ENCODE results near the gene RASAL2. TPM values are rescaled to one million over a fixed set of nuclear protein-coding genes. Genes with fewer than 3 reads are reported as not detected.
"Not testable (repeated sequence)": the region's sequence is repeated elsewhere in the genome, so short reads cannot be mapped to it uniquely, and the experiment has no call there.

RASAL2 gene
- total RNA-seq, 2 experiments from 2014 or later = not detected

- H3K36me3 Mint-ChIP-seq (ENCODE audit: low read depth) = no peaks in the 10 kb centered on the region
- no peaks in the 10 kb centered on the region for H3K4me1 Mint-ChIP-seq (ENCODE audit: low read depth)
- H3K4me3 Mint-ChIP-seq = no peak overlapping the region
- H3K27ac Mint-ChIP-seq = no peak overlapping the region
- DNase-seq = no peak
- no peaks in the 10 kb centered on the region for H3K9me3 Mint-ChIP-seq
- ChIA-PET CTCF (interaction anchor here (1.0 to 7.6 kb wide), 2 partner anchors 15 to 195 kb away, joined by 3 to 62 read pairs; no protein-coding TSS in a partner anchor), POLR2A (no interaction called here)
- H3K27me3 Mint-ChIP-seq = peaks cover 6% of the 10 kb centered on the region
- intact Hi-C loops (cut with micrococcal nuclease) = no loop called here
- TF ChIP-seq CTCF (IDR thresholded peaks at IDR 0.05) = no peak
- no peak for ATAC-seq
These were observed 213.4 kb downstream of the RASAL2 start for GRCh38 chr1:178307264-178307663.

GRCh38 chr1:178308438-178308837 is 214.5 kb downstream of the RASAL2 start:
- ChIA-PET CTCF (interaction anchor here (0.6 to 7.6 kb wide), 4 partner anchors 9 to 1014 kb away, joined by 3 to 62 read pairs (median 26); no protein-coding TSS in a partner anchor), POLR2A (no interaction called here)
- Mint-ChIP-seq H3K27ac (no peak overlapping the region), H3K36me3 (ENCODE audit: low read depth) (no peaks in the 10 kb centered on the region), H3K4me3 (no peak overlapping the region), H3K4me1 (ENCODE audit: low read depth) (no peaks in the 10 kb centered on the region), H3K9me3 (no peaks in the 10 kb centered on the region), H3K27me3 (peaks cover 5% of the 10 kb centered on the region)
- intact Hi-C loops (cut with micrococcal nuclease) = no loop called here
- DNase-seq = no peak
- TF ChIP-seq CTCF (IDR thresholded peaks at IDR 0.05) = no peak
- no peak for ATAC-seq

GRCh38 chr1:178310685-178311105 is 216.8 kb downstream of the RASAL2 start:
- Mint-ChIP-seq H3K4me1 (ENCODE audit: low read depth) (no peaks in the 10 kb centered on the region), H3K9me3 (no peaks in the 10 kb centered on the region), H3K27me3 (peaks cover 5% of the 10 kb centered on the region), H3K4me3 (no peak overlapping the region), H3K27ac (no peak overlapping the region), H3K36me3 (ENCODE audit: low read depth) (no peaks in the 10 kb centered on the region)
- intact Hi-C loops (cut with micrococcal nuclease) = loop anchor here (5.0 kb wide), 1 partner anchor 192 kb away; no protein-coding TSS in a partner anchor
- ChIA-PET POLR2A (no interaction called here), CTCF (interaction anchor here (0.6 to 7.6 kb wide), 22 partner anchors 10 to 1499 kb away, joined by 3 to 62 read pairs (median 3); no protein-coding TSS in a partner anchor)
- TF ChIP-seq CTCF (IDR thresholded peaks at IDR 0.05) = peak; percentile 67
- no peak for DNase-seq
- peak; percentile 51 for ATAC-seq

- TF ChIP-seq CTCF (IDR thresholded peaks at IDR 0.05) = no peak
- no peak for ATAC-seq
- POLR2A ChIA-PET = no interaction called here
- Mint-ChIP-seq H3K36me3 (ENCODE audit: low read depth) (no peaks in the 10 kb centered on the region), H3K27me3 (peaks cover 5% of the 10 kb centered on the region), H3K4me1 (ENCODE audit: low read depth) (no peaks in the 10 kb centered on the region), H3K27ac (no peak overlapping the region), H3K4me3 (no peak overlapping the region), H3K9me3 (no peaks in the 10 kb centered on the region)
- no peak for DNase-seq
- intact Hi-C loops (cut with micrococcal nuclease) = loop anchor here (5.0 kb wide), 1 partner anchor 191 kb away; no protein-coding TSS in a partner anchor
- CTCF ChIA-PET = interaction anchor here (1.0 to 7.6 kb wide), 11 partner anchors 10 to 443 kb away, joined by 3 to 62 read pairs (median 5); no protein-coding TSS in a partner anchor
These were observed 217.3 kb downstream of the RASAL2 start for GRCh38 chr1:178311164-178311563.

GRCh38 chr1:178320280-178320982 is 226.5 kb downstream of the RASAL2 start:
- not testable (repeated sequence) for ATAC-seq; DNase-seq; H3K4me1 Mint-ChIP-seq (ENCODE audit: low read depth)

More at GRCh38 chr1:178320280-178320982, 226.5 kb downstream of the RASAL2 start:
- CTCF ChIA-PET = interaction anchor here (1.9 kb wide), 1 partner anchor 10 kb away, joined by 9 read pairs; no protein-coding TSS in a partner anchor
- H3K9me3 Mint-ChIP-seq; H3K36me3 Mint-ChIP-seq (ENCODE audit: low read depth); H3K27me3 Mint-ChIP-seq; H3K4me3 Mint-ChIP-seq; POLR2A ChIA-PET; intact Hi-C loops (cut with micrococcal nuclease); H3K27ac Mint-ChIP-seq: not testable (repeated sequence)

Measured in activated CD8-positive, alpha-beta T cell treated with anti-CD3 and anti-CD28 coated beads for 36 hours (primary cell).